HG02970 (cell line): ENCODE measurements around the gene CENPK.
"Not testable (repeated sequence)": the region's sequence is repeated elsewhere in the genome, so short reads cannot be mapped to it uniquely, and the experiment has no call there.

Source experiments
- ATAC-seq: cut with Tn5 transposase; IDR thresholded peaks from one replicate; pipeline ENCODE4 v1.9.1; 2021; ENCODE audit warnings: mild to moderate bottlenecking, moderate library complexity, moderate number of reproducible peaks; ENCODE audit not compliant: unreplicated experiment, low FRiP score

The CENPK gene

DNA sequence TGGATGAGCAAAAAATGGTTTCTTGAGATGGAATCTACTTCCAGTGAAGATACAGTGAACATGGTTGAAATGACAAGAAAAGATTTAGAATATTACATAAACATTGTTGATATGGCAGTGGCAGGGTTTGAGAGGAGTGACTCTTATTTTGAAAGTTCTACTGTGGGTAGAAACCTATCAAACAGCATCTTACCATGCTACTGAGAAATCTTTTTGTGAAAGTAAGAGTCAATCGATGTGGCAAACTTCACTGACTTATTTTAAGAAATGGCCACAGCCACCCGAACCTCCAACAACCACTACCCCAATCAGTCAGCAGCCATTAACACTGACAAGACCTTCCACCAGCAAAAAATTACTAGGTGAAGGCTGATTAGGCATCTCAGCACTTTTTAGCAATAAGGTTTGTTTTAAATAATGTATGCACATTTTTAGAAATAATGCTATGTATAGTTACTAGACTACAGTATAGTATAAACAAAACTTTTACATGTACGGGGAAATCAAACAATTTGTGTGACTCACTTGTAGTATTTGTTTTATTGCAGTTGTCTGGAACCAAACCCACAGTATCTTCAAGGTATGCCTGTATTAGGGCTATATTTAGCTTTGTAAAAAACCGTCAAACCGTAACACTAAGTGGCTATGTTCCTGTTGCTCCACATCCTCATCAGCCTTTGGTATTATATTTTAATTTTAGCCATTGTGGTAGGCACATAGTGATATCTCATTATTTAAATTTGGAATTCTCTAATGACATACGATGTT lies 50.6 kb downstream of the CENPK start:
- no peak for ATAC-seq

DNA sequence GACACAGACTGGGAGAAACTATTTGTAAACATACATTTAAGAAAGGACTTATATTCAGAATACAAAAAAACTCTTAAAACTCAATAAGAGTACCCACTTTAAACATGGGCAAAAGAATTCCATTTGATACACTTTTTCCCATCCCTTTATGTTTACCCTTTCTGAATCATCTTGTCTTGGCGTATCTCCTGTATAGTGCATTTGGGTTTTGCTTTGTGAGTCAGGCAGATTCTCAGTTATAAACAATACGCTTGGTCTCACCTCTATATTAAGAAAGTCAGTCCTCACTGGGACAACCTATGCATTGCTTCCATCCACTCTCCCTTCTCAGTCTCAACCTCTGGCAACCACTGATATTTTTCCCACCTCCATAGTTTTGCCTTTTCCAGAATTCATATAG lies 54.0 kb downstream of the CENPK start:
- ATAC-seq = no peak

DNA sequence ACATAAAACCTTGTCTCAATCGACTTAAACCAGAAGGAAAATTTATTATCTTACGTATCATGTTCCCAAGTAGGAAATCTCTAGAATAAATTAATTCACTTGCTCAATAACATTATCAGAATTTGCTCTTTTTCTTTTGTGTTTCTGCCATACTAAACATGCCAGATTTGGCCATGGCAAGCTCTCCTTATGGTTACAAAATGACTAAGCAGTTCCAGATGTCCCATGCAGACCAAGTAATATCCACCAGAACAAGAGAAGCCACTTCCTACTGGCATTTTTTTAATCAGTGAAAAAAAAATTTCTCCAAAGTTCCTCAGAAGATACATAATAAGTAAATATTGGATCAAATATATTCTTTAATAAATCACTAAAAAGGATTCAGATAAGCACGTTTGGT lies 56.0 kb downstream of the CENPK start:
- ATAC-seq = no peak

DNA sequence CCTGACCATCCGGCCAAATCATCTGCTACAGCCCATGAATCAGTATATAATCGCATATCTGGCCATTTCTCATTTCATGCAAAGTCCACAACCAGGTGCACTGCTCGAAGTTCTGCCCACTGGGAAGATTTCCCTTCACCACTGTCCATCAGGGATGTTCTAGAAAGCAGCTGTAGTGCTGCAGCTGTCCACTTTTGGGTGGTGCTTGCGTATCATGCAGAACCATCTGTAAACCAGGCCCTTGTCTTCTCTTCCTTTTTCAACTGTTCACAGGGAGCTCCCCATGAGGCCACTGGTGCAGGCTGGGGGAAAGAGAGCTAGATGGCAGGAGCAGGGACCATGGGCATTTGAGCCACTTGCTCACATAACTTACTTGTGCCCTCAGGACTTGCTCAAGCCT lies 73.8 kb downstream of the CENPK start:
- no peak for ATAC-seq

DNA sequence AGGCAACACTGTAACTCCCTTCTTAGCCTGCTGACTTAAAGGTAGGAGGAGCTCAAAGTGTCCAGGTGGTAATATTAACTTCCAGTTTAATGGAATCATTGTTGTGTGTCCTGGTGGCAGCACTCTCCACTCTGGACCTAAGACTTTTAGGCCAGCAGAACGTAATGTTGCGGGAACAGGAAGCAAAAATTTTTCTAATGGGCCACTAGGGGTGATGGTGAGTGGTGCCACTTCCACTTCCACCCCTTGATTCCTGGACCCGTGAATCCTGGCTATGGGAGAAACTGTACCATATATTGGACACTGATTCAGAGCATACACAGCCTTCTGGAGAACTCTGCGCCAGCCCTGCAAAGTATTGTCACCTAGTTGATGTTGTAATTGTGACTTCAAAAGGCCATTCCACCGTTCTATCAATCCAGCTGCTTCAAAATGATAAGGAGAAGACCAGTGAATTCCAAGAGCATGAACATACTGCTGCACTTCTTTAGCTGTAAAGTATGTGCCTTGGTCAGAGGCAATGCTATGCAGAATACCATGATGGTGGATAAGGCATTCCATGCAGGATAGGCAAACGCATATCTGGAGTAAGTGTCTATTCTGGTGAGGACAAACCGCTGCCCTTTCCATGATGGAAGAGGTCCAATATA lies 74.8 kb downstream of the CENPK start:
- ATAC-seq = not testable (repeated sequence)

DNA sequence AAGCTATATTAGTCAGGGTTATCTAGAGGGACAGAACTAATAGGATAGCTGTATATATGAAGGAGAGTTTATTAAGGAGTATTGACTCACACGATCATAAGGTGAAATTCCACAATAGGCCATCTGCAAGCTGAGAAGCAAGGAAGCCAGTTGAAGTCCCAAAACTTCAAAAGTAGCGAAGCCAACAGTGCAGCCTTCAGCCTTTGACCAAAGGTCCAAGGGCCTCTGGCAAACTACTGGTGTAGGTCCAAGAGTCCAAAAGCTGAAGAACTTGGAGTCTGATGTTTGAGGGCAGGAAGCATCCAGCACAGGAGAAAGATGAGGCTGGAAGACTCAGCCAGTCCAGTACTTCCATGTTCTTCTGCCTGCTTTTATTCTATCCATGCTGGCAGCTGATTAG lies 76.2 kb downstream of the CENPK start:
- not testable (repeated sequence) for ATAC-seq

DNA sequence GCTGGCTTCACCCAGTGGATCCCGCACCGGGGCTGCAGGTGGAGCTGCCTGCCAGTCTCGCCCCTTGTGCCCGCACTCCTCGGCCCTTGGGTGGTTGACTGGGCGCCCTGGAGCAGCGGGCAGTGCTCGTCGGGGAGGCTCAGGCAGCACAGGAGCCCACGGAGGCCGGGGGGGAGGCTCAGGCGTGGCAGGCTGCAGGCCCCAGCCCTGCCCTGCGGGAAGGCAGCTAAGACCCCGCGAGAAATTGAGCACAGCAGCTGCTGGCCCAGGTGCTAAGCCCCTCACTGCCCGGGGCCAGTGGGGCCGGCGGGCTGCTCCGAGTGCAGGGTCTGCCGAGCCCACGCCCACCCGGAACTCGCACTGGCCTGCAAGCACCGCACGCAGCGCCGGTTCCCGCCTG lies 77.6 kb downstream of the CENPK start:
- no peak for ATAC-seq

DNA sequence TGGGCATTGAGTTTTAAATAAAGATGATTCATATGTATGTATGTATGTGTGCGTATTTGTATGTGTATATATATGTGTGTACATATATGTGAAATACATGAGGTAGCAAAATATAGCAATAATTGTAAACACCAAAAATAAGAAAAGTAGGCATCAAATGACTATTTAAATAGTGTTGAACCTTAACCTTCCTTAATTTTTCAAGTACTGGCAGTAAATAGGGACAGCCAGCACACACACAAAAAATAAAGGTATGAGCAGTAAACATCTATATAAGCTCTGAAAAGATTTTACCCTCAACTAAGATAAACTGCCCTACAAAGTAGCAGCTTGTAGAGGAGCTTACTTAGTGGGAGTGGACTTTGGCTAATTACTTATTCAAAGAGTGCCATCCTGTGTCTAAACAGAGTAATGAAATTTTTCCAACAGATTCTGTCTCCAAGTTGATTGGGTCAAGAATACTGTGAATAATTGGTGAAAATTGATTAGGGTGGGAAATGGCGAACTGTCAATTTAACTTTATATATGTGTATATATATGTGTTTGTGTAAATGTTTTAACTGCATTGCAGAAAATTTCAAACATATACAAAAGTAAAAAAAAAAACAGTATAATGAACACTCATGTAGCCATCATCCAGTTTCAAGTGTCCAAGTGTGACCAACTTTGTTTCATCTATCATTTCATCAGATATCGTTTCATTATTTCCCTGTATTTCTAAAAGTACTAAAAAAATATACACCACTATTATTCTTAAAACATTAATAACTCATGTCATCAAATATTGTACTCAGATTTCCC lies 79.2 kb downstream of the CENPK start:
- ATAC-seq = no peak

DNA sequence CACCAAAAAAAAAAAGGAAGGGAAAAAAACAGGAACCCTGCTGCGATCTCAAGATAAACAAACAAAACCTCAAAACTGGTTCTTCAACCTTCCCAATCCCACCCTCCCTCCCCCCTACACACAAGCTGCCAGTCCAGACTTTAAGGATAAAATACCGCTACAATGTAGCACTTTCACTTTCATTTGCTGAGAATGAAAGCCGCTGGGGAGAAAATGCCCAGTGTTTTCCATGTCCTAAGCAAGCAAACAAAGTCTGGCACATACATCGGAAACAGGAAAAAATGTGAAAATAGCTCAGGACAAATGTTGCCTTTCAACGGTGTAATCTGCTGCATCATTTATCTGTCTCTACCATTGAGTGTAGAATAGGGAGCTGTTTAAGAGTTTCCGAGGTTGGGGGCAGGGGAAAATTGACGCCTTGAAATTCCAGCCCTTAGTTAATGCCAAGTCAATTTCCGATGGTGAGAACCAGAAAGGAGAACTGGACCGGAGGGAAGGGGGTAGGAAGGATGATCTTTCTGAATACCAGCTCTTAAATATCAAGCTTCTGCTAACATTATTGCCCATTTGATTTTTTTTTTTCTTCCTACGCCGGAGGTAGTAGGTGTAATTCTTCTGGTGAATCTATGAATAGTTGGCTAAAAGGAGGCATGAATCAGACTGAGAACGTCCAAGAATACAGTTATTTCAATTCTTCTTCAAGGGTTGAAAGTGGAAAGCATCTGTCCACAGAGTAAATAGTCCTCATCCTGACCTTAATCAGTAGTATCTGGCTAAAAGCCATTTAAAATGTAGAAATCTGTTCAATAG lies 80.0 kb downstream of the CENPK start:
- no peak for ATAC-seq

DNA sequence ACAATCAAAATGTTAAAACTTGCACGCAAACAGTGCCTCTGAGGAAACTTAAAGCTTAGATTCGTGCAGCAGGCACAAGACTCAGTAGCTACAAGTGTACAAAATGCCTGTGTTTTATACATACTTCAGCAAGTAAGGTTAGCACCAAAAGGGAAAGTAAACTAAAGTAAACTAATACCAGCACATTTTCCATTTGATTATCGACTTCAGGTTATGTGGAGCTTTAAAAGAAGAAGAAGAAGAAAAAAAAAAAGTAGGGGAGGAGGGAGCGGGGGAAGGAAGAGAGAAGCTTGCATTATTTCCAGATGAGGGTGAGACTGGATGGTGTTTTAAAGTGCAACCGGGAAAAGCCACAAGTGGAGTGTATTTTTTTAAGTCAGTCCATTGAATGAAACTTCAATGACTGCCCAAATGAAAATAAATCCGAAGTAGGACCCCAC lies 80.7 kb downstream of the CENPK start:
- no peak for ATAC-seq

DNA sequence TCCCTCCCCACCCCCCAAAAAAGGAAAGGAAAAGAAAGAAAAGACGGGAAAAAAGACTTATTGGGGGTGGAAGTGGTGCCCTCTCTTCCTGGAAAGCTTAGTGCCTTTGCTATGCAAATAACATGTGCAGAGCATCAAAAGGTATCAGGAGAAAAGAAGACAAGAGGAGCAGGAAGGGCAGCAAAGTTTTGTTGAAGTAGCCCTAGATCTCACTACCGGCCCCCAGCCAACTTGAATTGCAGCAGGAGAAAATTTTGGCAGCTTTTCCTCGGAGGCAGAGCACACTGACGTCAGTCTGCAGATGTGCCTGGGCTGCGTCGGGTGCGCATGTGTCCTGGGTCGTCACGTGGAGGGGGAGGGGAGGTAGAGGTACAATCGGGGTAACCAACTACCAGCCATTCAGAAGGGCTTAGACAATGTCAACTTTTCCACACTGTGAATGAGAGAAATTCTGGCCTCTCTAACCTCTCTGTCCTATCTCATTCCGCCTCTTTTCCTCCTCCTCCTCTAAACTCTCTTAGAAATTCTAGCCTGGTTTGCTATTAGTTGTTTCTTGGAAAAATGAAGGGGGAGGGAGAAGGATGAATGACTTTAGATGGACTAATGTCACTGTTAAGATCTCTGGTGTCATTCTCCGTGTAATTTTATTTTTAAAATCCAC lies 81.2 kb downstream of the CENPK start, which contains the start of gene ADAMTS6:
TSS of gene ADAMTS6 (minus strand) at position 286 of the 661 bp plus-strand sequence. CDS start 8,247 bp downstream, outside the sequence.
- peak; percentile 72 for ATAC-seq

DNA sequence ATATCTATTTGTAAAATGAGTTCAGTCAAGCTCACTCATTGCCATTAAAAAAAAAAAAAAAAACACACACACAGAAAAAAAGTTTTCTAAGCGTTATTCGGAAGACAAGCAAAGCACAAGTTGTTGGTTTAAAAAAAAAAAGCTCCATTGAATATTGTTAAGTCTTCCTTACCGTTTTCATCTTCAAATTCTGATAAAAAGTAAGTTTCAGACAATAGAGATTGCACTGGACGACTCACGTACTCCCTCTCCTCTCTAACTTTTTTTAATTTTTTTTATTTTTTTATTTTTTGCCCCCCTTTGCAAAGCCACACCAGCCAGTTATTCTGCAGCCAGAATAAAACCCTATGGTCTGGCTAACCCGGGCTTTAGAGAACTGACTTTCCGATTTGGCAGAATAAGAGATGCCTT lies 81.8 kb downstream of the CENPK start:
- no peak for ATAC-seq

DNA sequence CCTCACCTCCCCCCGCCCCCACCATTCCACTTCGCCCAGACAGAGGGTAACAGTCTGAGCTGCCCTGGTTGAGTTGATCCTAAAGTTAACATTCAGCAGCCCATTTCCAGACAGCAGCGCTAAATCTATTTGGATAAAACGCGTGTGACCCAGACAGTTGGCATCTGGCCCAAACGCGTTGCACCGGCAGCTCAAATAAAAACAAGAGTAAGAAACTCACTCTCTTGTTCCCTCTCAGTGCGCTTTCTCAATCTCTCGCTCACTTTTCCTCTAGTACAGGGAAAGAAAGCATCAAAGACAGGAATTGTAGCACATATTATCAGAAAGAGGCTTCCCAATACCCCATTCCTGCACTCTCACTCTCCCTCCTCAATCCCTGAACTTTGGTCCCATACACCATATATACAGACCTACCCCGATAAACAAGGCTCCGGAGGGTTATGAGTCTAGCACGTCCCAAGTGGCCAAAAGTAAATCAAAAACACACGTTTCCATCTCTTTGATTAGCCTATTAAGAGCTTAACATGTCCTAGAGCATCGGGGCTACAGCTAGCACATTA lies 82.6 kb downstream of the CENPK start:
- ATAC-seq = no peak

DNA sequence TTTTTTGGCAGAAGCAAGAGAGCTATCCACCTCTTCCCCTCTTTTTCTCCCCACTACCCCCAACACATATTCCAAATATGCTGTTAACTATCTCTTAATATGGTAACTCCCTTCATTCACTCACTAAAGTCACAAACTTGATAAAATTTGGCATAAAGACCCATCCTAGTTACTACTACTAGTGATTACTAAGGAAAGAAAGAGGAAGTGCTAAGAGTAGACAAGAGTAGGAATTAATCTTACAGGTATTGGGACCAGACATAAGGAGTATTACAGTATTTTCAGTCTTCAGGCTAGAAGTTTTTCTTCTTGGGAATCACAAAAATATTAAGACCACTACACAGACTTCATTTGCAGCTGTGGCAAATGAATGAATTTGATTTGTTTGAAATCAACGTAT lies 83.4 kb downstream of the CENPK start:
- no peak for ATAC-seq

DNA sequence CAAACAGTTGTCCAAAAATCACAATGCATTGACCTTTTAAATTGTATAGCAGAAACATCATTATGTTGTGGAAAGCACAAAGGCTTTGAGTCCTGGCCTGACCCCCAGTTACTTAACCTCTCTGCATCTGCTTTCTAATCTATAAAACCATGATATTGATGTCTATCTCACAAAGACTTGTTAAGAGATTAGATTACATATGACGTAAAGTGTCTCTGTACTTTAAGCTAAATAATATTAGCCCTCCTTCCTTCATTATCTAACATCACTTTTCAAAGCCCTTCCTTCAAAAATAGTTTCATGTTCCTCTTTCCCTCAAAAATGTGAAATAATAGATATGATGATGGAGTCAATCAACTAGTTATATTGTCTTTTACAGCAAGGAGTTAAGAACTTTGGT lies 84.6 kb downstream of the CENPK start:
- ATAC-seq = no peak

DNA sequence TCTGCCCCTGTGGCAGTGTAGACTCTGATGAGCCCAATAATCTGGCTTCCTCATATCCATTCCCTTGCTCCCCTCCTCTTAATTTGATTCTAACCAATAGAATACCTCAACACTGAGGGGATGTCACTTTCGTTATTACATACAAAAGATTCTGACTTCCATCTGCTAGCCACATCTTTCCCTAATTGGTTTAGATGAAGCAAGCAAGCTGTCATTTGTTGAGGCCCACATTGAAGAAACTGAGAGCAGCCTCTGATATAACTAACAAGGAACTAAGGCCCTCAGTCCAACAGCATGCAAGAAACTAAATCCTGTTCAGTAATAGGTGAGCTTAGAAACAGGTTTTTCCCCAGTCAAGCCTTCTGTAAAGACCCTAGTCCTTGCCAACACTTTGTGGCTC lies 87.1 kb downstream of the CENPK start:
- no peak for ATAC-seq

DNA sequence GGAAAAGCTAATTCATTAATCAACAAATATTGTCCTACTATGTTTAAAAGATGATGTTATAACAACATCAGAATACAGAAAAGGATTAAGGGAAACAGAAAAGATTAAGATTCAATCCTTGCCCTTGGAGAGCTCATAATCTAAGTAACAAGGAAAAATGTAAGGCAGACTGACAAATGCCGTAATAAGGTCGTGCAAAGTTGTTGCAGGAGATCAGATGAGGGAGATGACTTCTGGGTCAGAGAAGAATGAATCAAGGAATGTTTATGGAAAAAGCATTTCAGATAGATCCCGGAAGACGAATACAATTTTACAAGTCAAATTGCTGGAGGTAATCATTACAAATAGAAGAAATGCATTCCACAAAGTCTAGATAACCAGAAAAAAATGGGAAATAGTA lies 87.6 kb downstream of the CENPK start:
- ATAC-seq = no peak

DNA sequence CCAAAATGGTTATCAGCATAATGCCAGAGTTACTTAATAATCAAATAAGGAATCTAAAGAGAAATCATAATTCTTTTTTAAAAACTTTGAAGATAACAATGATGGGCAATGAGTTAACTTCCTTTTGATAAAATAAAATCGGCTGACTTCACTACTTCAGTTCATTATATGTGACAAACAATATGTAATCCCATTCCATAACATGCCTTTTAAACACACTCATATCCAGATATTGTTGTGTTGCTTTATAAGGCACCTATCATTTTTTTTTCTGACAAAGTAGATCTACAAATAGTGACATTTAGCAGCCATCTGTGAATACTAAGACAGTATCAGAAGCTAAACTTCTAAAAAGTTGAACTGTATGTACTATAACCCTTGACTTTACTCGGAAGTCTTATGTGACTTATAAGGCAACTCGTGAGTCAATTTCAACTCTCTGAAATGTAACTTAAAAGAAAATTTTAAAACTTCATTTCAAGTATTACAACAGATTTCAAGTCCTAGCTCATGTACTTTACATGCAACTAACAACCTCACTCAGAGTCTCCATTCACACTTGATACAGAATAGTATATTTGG lies 88.7 kb downstream of the CENPK start:
- no peak for ATAC-seq

DNA sequence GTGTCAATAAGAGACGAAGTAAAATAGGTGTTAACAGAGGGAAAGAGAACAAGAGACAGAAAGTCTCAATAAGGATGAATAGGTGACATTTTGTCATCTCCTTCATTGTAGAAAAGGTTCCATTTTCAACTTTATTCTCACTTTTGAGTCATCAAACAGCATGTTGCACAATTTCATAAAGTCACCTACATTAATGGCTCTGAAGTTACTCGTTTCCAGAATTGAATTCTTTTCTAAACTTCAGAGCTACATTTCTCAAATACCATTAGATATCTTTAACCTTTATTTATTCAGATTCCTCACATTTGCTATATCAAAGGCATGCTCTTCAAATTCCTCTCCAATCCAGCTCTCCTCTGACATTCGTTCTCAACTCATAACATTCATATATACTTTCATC lies 94.3 kb downstream of the CENPK start:
- ATAC-seq = no peak
